HepG2 (cell line): ENCODE data around the gene PJA2. TPM values are rescaled to one million over a fixed set of nuclear protein-coding genes. Genes with fewer than 3 reads are reported as not detected.

Experiments
- ATF7-NPFF ChIP-seq: sonication (generic); formaldehyde crosslinking; IDR thresholded peaks from 2 replicates; pipeline ENCODE4 v1.8.1; 2023; ENCODE audit warnings: mild to moderate bottlenecking, low read depth, missing genetic modification reagents, moderate library complexity
- DNMT1 ChIP-seq: sonication (generic); formaldehyde crosslinking; IDR thresholded peaks from 2 replicates; pipeline ENCODE4 v1.5.1; 2020; ENCODE audit warnings: mild to moderate bottlenecking, missing genetic modification reagents
- GATA4 ChIP-seq: sonication (generic); IDR thresholded peaks from 2 replicates; pipeline ENCODE4 v1.6.1; 2016; ENCODE audit warnings: antibody characterized with exemption, low read depth, borderline replicate concordance
- GFI1 ChIP-seq: sonication (generic); formaldehyde crosslinking; IDR thresholded peaks from 2 replicates; pipeline ENCODE4 v1.5.0; 2020; ENCODE audit warnings: missing genetic modification reagents, mild to moderate bottlenecking, borderline replicate concordance
- RELA ChIP-seq: sonication (generic); formaldehyde crosslinking; IDR thresholded peaks from 2 replicates; pipeline ENCODE4 v1.4.0; 2020; ENCODE audit warnings: missing genetic modification reagents
- TBP ChIP-seq: sonication (generic); formaldehyde crosslinking; IDR thresholded peaks from 2 replicates; pipeline ENCODE4 v1.5.0; 2020; ENCODE audit warnings: missing genetic modification reagents
- ZNF260 ChIP-seq: sonication (generic); formaldehyde crosslinking; IDR thresholded peaks from 2 replicates; pipeline ENCODE4 v1.4.0; 2020; ENCODE audit warnings: missing genetic modification reagents, low read depth, mild to moderate bottlenecking, borderline replicate concordance
- polyA plus RNA-seq, 8 experiments: library from polyadenylated mRNA; depleted of rRNA in 3 of 8; stranded (reverse) in 7 of 8; unstranded in 1 of 8; fragments of >200 nt; fragmentation: Illumina TruSeq in 4 of 8; extraction: Trizol in 4 of 8; gene quantifications; 2 replicates each; pipeline versions ENCODE4 v1.2.1 to v1.2.3, GENCODE V29; 2011 to 2016; ENCODE audit warnings: low read depth in 4 of 8, missing spikeins in 1 of 8, mixed read lengths in 1 of 8; ENCODE audit not compliant: insufficient read depth in 1 of 8
- total RNA-seq, 5 experiments: library from RNA; depleted of rRNA; stranded (reverse); fragments of >200 nt; fragmentation: Illumina TruSeq; extraction: Trizol; gene quantifications; 2 replicates each; pipeline ENCODE4 v1.2.3, GENCODE V29; 2016; ENCODE audit warnings: low read depth in 1 of 5
- TF ChIP-seq, protein P1 (sequence below): sonication (generic); formaldehyde crosslinking; IDR thresholded peaks from 2 replicates; pipeline ENCODE4 v1.4.0; 2020; ENCODE audit warnings: missing genetic modification reagents, mild to moderate bottlenecking, borderline replicate concordance
- TF ChIP-seq, protein P2 (sequence below): sonication (generic); formaldehyde crosslinking; conservative IDR thresholded peaks from 2 replicates; pipeline ENCODE4 v1.4.0; 2020; ENCODE audit warnings: missing genetic modification reagents
- TF ChIP-seq, protein P3 (sequence below): sonication (generic); formaldehyde crosslinking; IDR thresholded peaks from 2 replicates; pipeline ENCODE4 v1.5.1; 2020; ENCODE audit warnings: missing genetic modification reagents, mild to moderate bottlenecking, borderline replicate concordance
- TF ChIP-seq, protein P4 (sequence below): sonication (generic); formaldehyde crosslinking; IDR thresholded peaks from 2 replicates; pipeline ENCODE4 v1.4.0; 2020; ENCODE audit warnings: missing genetic modification reagents

Gene PJA2
- total and polyA plus RNA-seq, 2 of the 13 experiments (the other 11 are each of a cell fraction or from before 2014, with no cell fraction given) = 39.4 to 41.4 TPM

DNA sequence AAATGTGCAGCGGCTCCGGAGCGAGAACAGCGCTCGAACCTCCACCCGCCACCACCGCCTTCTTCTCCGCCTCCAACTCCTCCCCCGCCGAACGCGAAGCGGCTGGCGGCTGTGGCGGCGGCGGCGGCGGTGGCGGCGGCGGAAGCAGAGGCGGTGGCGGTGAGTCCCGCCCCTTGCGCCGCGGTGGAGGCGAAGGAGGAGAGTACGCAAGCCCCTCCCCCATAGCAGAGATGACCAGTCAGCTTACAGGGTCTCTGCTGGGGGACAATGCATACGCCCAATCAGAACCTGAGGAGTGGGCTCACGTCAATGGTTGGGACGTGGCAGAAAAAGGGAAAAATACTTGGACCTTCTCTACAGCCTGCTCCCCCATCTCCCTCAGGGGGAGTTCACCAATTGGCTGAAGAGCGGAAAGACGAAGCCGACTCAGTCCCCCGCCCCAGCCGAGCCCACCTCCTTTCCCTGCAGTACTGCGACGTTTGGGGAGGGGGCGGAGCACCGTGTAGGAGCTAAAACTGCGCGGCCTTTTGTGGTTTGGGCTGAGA is at the start of gene PJA2 (continued):
- TF ChIP-seq, protein P1, sequence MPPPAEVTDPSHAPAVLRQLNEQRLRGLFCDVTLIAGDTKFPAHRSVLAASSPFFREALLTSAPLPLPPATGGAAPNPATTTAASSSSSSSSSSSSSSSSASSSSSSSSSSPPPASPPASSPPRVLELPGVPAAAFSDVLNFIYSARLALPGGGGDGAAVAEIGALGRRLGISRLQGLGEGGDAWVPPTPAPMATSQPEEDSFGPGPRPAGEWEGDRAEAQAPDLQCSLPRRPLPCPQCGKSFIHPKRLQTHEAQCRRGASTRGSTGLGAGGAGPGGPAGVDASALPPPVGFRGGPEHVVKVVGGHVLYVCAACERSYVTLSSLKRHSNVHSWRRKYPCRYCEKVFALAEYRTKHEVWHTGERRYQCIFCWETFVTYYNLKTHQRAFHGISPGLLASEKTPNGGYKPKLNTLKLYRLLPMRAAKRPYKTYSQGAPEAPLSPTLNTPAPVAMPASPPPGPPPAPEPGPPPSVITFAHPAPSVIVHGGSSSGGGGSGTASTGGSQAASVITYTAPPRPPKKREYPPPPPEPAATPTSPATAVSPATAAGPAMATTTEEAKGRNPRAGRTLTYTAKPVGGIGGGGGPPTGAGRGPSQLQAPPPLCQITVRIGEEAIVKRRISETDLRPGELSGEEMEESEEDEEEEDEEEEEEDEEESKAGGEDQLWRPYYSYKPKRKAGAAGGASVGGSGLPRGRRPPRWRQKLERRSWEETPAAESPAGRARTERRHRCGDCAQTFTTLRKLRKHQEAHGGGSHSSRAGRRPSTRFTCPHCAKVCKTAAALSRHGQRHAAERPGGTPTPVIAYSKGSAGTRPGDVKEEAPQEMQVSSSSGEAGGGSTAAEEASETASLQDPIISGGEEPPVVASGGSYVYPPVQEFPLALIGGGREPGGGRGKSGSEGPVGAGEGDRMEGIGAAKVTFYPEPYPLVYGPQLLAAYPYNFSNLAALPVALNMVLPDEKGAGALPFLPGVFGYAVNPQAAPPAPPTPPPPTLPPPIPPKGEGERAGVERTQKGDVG (CRISPR knock-in tag) = 0 out of 2 replicates have a peak, but pooled peaks have one; percentile 15
- TF ChIP-seq ATF7-NPFF (CRISPR knock-in tag) (peak; percentile 39; the same call in 1 of the 2 replicates), TBP (CRISPR knock-in tag) (no peak), RELA (CRISPR knock-in tag) (no peak), GATA4 (no peak), GFI1 (CRISPR knock-in tag) (no peak), ZNF260 (CRISPR knock-in tag) (no peak), DNMT1 (CRISPR knock-in tag) (no peak)
- TF ChIP-seq, protein P2, sequence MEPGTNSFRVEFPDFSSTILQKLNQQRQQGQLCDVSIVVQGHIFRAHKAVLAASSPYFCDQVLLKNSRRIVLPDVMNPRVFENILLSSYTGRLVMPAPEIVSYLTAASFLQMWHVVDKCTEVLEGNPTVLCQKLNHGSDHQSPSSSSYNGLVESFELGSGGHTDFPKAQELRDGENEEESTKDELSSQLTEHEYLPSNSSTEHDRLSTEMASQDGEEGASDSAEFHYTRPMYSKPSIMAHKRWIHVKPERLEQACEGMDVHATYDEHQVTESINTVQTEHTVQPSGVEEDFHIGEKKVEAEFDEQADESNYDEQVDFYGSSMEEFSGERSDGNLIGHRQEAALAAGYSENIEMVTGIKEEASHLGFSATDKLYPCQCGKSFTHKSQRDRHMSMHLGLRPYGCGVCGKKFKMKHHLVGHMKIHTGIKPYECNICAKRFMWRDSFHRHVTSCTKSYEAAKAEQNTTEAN (CRISPR knock-in tag) = no peak
- TF ChIP-seq, protein P3, sequence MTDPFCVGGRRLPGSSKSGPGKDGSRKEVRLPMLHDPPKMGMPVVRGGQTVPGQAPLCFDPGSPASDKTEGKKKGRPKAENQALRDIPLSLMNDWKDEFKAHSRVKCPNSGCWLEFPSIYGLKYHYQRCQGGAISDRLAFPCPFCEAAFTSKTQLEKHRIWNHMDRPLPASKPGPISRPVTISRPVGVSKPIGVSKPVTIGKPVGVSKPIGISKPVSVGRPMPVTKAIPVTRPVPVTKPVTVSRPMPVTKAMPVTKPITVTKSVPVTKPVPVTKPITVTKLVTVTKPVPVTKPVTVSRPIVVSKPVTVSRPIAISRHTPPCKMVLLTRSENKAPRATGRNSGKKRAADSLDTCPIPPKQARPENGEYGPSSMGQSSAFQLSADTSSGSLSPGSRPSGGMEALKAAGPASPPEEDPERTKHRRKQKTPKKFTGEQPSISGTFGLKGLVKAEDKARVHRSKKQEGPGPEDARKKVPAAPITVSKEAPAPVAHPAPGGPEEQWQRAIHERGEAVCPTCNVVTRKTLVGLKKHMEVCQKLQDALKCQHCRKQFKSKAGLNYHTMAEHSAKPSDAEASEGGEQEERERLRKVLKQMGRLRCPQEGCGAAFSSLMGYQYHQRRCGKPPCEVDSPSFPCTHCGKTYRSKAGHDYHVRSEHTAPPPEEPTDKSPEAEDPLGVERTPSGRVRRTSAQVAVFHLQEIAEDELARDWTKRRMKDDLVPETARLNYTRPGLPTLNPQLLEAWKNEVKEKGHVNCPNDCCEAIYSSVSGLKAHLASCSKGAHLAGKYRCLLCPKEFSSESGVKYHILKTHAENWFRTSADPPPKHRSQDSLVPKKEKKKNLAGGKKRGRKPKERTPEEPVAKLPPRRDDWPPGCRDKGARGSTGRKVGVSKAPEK (CRISPR knock-in tag) = no peak
- TF ChIP-seq, protein P4, sequence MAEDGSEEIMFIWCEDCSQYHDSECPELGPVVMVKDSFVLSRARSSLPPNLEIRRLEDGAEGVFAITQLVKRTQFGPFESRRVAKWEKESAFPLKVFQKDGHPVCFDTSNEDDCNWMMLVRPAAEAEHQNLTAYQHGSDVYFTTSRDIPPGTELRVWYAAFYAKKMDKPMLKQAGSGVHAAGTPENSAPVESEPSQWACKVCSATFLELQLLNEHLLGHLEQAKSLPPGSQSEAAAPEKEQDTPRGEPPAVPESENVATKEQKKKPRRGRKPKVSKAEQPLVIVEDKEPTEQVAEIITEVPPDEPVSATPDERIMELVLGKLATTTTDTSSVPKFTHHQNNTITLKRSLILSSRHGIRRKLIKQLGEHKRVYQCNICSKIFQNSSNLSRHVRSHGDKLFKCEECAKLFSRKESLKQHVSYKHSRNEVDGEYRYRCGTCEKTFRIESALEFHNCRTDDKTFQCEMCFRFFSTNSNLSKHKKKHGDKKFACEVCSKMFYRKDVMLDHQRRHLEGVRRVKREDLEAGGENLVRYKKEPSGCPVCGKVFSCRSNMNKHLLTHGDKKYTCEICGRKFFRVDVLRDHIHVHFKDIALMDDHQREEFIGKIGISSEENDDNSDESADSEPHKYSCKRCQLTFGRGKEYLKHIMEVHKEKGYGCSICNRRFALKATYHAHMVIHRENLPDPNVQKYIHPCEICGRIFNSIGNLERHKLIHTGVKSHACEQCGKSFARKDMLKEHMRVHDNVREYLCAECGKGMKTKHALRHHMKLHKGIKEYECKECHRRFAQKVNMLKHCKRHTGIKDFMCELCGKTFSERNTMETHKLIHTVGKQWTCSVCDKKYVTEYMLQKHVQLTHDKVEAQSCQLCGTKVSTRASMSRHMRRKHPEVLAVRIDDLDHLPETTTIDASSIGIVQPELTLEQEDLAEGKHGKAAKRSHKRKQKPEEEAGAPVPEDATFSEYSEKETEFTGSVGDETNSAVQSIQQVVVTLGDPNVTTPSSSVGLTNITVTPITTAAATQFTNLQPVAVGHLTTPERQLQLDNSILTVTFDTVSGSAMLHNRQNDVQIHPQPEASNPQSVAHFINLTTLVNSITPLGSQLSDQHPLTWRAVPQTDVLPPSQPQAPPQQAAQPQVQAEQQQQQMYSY (CRISPR knock-in tag) = no peak
